ENCODE data around the gene WDR46.

The WDR46 gene

DNA sequence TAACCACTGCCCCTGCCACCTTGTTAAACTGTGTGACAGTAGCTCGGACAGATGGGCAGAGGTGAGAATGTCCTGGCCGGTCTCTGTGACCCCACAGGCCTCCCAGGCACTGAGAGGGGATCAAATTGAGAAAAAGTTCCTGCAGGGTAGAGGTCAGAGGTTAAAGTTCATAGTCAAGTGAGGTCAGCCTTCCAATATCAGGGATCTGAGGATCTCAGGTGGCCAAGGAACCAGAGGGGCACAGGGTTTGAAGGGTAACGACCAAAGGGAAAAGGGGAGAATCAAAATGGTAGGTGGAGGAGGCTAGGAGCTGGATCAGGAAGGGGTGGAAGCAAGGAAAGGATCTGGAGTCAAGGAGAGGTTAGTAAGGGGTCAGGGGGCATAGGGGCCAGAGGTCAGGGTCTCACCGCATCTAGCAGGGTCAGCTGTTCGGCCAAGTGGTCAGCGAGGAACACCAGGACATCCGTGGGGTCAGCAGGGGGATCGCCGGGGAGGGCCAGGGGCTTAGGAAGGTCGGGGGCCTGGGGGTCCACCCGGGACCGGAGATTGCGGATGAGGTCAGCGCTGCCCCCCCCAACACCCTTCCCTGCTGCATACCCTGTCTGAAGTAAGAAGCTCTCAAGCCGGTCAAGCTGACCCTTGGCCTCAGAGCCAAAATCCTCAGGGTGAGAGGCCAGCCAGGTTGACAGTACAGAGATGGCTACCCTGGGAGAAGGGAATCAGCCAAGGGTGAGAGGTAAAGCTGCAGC lies 6.8 kb upstream of the WDR46 start:
- no peak overlapping the region for H3K4me3 ChIP-seq (replicated peaks; ENCODE audit: low read depth, low read length)
- no peak for DNase-seq (ENCODE audit: low read depth)
- TF ChIP-seq, protein P1, sequence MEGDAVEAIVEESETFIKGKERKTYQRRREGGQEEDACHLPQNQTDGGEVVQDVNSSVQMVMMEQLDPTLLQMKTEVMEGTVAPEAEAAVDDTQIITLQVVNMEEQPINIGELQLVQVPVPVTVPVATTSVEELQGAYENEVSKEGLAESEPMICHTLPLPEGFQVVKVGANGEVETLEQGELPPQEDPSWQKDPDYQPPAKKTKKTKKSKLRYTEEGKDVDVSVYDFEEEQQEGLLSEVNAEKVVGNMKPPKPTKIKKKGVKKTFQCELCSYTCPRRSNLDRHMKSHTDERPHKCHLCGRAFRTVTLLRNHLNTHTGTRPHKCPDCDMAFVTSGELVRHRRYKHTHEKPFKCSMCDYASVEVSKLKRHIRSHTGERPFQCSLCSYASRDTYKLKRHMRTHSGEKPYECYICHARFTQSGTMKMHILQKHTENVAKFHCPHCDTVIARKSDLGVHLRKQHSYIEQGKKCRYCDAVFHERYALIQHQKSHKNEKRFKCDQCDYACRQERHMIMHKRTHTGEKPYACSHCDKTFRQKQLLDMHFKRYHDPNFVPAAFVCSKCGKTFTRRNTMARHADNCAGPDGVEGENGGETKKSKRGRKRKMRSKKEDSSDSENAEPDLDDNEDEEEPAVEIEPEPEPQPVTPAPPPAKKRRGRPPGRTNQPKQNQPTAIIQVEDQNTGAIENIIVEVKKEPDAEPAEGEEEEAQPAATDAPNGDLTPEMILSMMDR (IDR thresholded peaks at IDR 0.05; ENCODE audit: low read length, missing control alignments): no peak

DNA sequence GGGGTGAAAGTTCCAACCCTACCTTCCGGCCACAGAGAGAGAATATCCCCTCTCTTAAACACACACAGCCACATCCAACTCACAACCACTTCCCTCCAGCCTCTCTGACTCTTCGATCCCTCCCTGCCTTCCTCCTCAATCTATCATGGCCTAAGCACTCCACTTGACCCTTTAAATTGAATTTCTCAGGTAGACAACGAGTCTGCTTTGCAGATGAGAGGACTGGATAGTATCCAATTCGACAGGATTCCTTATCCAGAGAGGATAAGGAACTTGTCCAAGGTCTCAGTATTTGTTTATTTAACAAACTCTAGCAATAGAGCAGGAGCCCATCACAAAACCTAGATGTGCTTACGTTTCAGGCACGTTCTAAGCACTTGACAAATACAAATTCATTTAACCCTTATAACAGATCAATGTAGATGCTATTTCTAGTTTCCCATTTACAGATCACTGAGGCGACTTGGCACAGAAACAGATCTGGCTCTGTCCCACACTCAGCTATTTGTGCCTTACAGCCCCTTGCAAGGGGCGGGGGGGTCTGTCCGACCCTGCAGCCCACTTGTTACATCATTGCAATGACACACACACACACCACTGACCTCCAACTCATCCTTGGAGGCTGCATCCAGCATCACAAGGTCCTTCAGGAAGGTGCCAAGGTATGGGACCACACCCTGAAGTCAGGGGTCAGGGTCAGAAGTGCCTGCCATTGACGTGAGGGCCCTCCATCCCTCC lies 5.2 kb upstream of the WDR46 start:
- no peak for DNase-seq (ENCODE audit: low read depth)
- H3K4me3 ChIP-seq (replicated peaks; ENCODE audit: low read depth, low read length): no peak overlapping the region
- TF ChIP-seq, protein P1 (IDR thresholded peaks at IDR 0.05; ENCODE audit: low read length, missing control alignments): no peak

DNA sequence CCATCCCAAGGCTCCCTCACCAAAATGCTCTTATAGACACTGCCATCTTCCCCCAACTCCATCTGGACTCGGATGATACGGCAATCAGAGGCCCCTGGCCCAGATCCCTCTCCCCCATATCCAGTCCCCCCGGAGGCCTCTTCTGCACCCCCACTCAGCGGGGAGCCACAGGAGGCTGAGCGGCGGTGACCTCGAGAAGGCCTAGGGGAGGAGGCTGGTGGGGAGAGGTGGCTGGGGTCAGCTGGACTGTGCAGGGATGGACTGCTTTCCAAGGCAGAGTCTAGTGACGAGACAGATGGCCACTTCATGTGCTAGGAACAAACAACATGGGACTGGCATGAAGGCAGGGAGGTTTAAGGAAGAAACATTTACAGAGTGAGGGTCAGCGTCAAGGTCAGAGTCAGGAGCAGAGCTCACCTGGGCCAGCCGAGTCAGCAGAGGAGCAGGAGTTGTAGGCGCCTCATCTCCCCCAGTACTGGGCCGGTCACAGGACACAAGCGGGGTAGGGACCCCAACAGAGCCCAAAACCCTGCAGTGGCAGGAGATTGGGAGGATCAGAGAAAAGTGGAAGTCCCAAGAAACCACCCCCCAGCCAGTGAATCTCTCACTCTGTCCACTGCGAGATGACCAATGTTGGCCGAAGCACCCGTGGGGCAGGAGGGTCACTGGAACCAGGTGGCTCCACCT lies 4.1 kb upstream of the WDR46 start:
- no peak overlapping the region for H3K4me3 ChIP-seq (replicated peaks; ENCODE audit: low read depth, low read length)
- TF ChIP-seq, protein P1 (IDR thresholded peaks at IDR 0.05; ENCODE audit: low read length, missing control alignments): no peak
- no peak for DNase-seq (ENCODE audit: low read depth)

DNA sequence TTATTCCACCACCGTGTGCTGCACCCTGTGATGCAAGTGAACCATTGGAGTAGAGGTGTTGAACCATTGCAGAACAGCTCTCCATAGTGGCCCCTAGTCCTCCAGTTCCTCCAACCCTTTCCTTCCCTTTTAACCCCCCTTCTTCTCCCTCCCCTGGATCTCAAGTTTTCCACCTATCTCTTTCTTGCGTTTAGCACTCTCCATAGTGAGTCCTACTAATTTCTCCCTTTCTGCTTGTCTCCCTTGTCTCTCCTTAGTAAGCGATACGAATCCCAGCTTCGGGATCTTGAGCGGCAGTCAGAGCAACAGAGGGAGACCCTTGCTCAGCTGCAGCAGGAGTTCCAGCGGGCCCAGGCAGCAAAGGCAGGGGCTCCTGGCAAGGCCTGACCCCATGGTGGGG lies 1.4 kb upstream of the WDR46 start:
- TF ChIP-seq, protein P1 (IDR thresholded peaks at IDR 0.05; ENCODE audit: low read length, missing control alignments): no peak
- peak overlapping the region; percentile 80 for H3K4me3 ChIP-seq (replicated peaks; ENCODE audit: low read depth, low read length)
- no peak for DNase-seq (ENCODE audit: low read depth)

DNA sequence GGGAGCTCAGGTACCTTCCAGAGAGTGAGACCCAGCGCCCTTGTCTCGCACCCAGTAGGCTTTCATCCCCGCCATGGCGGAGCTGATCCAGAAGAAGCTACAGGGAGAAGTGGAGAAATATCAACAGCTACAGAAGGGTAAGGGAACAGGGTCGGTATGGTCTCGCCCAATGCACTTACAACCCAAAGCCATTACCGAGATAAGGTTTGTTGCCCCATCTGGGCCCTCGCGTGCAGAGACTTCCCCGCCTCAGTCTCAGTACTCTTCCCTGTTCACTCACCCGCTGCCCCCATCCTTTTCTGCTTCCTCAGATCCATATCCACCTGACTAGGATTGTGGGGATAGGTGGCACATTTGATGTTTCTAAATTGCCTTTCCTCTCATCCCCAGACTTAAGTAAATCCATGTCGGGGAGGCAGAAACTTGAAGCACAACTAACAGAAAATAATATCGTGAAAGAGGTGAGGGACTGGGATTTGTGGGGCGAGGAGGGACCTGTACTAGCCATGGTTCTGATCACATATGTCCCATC lies 811 bp upstream of the WDR46 start:
- H3K4me3 ChIP-seq (replicated peaks; ENCODE audit: low read depth, low read length): peak overlapping the region; percentile 80
- TF ChIP-seq, protein P1 (IDR thresholded peaks at IDR 0.05; ENCODE audit: low read length, missing control alignments): no peak
- no peak for DNase-seq (ENCODE audit: low read depth)

DNA sequence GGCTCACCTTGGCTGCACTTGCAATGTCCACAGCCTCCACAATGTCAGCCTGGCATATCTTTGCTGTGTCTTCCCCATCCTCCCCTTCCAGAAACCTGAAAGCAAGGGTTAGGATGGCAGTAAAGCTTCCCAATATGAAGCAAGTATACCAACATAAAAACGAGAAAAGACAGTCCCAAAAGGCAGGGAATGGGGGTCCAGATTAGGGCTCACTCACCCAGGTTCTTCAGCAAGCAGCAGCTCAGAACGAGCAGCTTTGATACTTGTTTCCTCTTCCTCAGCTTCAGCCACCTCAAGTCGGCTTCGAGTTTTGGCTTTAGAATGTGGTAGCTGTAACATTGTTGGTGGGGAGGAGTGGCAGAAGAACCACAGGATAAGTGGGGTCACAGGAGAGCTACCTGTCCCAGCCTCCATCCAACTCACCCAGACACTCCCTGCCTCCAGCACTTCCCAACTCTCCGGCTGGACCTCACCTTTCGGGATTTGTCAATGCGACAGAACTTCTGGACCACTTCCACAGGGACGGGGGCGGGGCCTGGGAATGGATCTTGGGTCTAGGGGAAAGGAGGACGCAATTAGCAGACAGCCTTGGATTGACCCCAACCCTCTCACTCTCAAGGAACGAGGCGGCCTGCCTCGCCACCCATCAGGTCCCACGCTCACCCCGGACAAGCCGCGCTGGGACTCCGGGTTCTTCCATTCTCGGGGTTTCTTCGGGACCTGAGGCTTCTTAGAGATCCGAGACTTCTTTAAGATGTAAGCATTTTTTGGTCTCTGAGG lies 708 bp downstream of the WDR46 start:
- DNase-seq (ENCODE audit: low read depth): no peak
- peak overlapping the region; percentile 80 for H3K4me3 ChIP-seq (replicated peaks; ENCODE audit: low read depth, low read length)
- TF ChIP-seq, protein P1 (IDR thresholded peaks at IDR 0.05; ENCODE audit: low read length, missing control alignments): no peak

Data from fibroblast of pulmonary artery (primary cell).